Measurements from ENCODE around the gene CCDC33. TPM values are rescaled to one million over a fixed set of nuclear protein-coding genes. Genes with fewer than 3 reads are reported as not detected.

The CCDC33 gene
- total RNA-seq, 2 donors from 2014 or later, result 0.10 to 0.21 TPM

DNA sequence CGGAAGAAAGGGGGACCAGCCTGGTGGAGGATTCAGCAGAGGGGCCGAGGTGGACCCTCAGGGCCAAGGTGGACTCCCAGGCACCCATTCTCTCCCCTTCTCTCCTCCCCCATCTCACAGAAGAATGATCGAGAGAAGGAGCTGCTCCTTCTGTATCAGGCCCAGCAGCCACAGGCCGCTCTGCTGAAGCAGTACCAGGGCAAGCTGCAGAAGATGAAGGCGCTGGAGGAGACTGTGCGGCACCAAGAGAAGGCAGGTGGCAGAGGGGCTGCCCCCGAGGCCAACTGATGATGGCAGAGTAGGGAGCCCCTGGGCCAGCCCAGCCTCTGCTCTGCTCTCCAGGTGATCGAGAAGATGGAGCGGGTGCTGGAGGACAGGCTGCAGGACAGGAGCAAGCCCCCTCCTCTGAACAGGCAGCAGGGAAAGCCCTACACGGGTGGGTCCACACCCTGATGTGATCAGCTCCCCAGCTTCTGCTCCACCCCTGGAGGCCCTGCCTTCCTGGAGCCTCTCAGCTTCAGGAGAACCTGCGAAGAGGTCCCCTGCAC is 94.8 kb downstream of the CCDC33 start:
- no peak for DNase-seq

DNA sequence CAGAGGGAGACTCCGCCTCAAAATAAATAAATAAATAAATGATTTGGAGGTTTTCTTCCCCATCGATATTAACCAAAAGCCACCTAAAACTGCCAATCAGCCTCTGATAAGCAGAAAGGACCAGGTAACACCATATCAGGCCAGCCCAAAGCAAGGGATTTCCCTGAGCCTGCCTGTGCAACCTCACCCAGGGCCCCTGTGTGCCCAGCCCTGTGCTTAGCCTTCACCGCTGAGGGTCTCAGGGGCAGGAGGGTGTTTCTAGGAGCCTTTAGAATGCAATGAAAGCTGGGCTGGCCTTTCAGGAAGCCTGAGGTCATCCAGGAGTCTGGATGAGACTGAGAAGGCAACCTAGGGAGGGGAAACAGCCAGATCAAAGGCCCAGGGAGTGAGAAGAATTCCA is 95.9 kb downstream of the CCDC33 start:
- Histone ChIP-seq H3K9me3 (no peaks in the 10 kb centered on the region), H3K27ac (no peak overlapping the region), H3K4me1 (no peaks in the 10 kb centered on the region), H3K27me3 (no peaks in the 10 kb centered on the region), H3K9ac (ENCODE audit: low read depth in 2 of 2, low read length in 2 of 2) (no peak overlapping the region), H3K4me3 (no peak overlapping the region), H3K36me3 (no peaks in the 10 kb centered on the region)
- intact Hi-C loops (cut with DNase I), result no loop called here
- TF ChIP-seq, protein P1, sequence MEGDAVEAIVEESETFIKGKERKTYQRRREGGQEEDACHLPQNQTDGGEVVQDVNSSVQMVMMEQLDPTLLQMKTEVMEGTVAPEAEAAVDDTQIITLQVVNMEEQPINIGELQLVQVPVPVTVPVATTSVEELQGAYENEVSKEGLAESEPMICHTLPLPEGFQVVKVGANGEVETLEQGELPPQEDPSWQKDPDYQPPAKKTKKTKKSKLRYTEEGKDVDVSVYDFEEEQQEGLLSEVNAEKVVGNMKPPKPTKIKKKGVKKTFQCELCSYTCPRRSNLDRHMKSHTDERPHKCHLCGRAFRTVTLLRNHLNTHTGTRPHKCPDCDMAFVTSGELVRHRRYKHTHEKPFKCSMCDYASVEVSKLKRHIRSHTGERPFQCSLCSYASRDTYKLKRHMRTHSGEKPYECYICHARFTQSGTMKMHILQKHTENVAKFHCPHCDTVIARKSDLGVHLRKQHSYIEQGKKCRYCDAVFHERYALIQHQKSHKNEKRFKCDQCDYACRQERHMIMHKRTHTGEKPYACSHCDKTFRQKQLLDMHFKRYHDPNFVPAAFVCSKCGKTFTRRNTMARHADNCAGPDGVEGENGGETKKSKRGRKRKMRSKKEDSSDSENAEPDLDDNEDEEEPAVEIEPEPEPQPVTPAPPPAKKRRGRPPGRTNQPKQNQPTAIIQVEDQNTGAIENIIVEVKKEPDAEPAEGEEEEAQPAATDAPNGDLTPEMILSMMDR (IDR thresholded peaks at IDR 0.05), result no peak
- DNase-seq, result no peak

More for the DNA sequence above, 94.8 kb downstream of the CCDC33 start:
- intact Hi-C loops (cut with DNase I), result no loop called here
- no peaks in the 10 kb centered on the region for H3K36me3 ChIP-seq
- H3K9ac ChIP-seq (ENCODE audit: low read depth in 2 of 2, low read length in 2 of 2), result no peak overlapping the region
- H3K9me3 ChIP-seq, result no peaks in the 10 kb centered on the region
- H3K4me1 ChIP-seq, result no peaks in the 10 kb centered on the region
- no peaks in the 10 kb centered on the region for H3K27me3 ChIP-seq
- TF ChIP-seq, protein P1 (IDR thresholded peaks at IDR 0.05), result no peak
- H3K27ac ChIP-seq, result no peak overlapping the region
- no peak overlapping the region for H3K4me3 ChIP-seq

DNA sequence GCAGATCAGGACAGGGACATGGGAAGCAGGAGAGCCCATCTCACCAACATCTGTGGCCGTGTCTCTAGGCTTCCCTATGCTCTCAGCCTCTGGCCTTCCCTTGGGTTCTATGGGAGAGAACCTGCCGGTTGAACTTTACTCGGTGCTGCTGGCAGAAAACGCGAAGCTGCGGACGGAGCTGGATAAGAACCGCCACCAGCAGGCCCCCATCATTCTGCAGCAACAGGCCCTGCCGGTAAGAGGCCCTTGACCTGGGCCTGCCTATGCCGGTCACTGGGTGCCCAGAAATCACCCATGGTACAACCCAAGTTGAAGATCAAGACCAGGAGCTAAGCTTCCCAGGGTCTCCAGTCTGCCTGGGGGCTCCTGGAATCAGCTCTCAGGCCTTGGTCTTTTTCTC is 96.5 kb downstream of the CCDC33 start:
- no peaks in the 10 kb centered on the region for H3K4me1 ChIP-seq
- H3K4me3 ChIP-seq, result no peak overlapping the region
- H3K36me3 ChIP-seq, result no peaks in the 10 kb centered on the region
- H3K9me3 ChIP-seq, result no peaks in the 10 kb centered on the region
- TF ChIP-seq, protein P1 (IDR thresholded peaks at IDR 0.05), result no peak
- intact Hi-C loops (cut with DNase I), result no loop called here
- no peak overlapping the region for H3K27ac ChIP-seq
- no peak overlapping the region for H3K9ac ChIP-seq (ENCODE audit: low read depth in 2 of 2, low read length in 2 of 2)
- DNase-seq, result no peak
- no peaks in the 10 kb centered on the region for H3K27me3 ChIP-seq

DNA sequence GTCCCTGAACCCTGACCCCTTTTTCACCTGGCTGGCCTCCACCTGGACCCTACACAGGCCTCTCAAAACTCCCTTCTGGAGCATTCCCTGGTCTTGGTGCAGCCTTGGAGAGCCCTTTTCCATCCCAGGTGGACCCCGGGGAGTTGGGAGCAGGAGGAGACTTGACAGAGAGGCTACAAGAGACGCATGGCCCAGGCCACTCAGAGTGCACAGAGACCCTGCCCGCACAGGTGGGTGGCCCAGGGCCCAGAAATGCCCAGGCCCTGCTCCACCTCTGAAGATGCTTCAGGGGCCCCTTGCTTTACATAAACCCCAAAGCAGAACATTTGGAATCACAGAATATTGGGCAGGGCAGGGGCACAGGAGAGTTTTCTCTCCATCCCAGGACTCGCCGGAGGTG is 97.0 kb downstream of the CCDC33 start:
- H3K9ac ChIP-seq (ENCODE audit: low read depth in 2 of 2, low read length in 2 of 2), result no peak overlapping the region
- no peak overlapping the region for H3K27ac ChIP-seq
- no peaks in the 10 kb centered on the region for H3K9me3 ChIP-seq
- no peaks in the 10 kb centered on the region for H3K27me3 ChIP-seq
- TF ChIP-seq, protein P1 (IDR thresholded peaks at IDR 0.05), result no peak
- no peaks in the 10 kb centered on the region for H3K36me3 ChIP-seq
- no peak overlapping the region for H3K4me3 ChIP-seq
- H3K4me1 ChIP-seq, result no peaks in the 10 kb centered on the region
- intact Hi-C loops (cut with DNase I), result no loop called here
- no peak for DNase-seq

DNA sequence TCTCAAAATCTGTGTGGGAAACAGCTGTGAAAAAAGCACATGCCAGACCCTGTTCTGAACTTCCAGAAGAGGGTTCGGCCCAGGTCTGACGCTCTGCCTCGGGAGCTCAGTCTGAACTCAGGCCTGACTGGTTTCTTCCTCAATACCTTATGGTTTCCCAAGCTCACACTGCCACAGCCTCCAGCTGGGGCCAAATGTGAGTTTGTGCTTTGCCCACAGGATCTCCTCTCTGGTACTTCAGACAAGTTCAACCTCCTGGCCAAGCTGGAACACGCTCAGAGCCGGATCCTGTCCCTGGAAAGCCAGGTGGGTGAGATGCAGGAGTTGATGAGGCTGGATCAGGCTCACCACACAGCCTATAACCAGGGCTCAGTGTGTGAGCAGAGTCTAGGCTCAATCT is 97.5 kb downstream of the CCDC33 start:
- no peak for DNase-seq
- Histone ChIP-seq H3K4me3 (no peak overlapping the region), H3K9me3 (no peaks in the 10 kb centered on the region), H3K4me1 (no peaks in the 10 kb centered on the region), H3K9ac (ENCODE audit: low read depth in 2 of 2, low read length in 2 of 2) (no peak overlapping the region), H3K27ac (no peak overlapping the region), H3K27me3 (no peaks in the 10 kb centered on the region), H3K36me3 (no peaks in the 10 kb centered on the region)
- intact Hi-C loops (cut with DNase I), result no loop called here
- TF ChIP-seq, protein P1 (IDR thresholded peaks at IDR 0.05), result no peak

All from colonic mucosa (tissue), 4 donors.